HG03097 (cell line): ENCODE measurements around the gene PPP1R9B.

Experiments used
- ATAC-seq: cut with Tn5 transposase; IDR thresholded peaks from one replicate; pipeline ENCODE4 v1.9.1; 2021; ENCODE audit not compliant: unreplicated experiment, low FRiP score

Gene PPP1R9B

DNA sequence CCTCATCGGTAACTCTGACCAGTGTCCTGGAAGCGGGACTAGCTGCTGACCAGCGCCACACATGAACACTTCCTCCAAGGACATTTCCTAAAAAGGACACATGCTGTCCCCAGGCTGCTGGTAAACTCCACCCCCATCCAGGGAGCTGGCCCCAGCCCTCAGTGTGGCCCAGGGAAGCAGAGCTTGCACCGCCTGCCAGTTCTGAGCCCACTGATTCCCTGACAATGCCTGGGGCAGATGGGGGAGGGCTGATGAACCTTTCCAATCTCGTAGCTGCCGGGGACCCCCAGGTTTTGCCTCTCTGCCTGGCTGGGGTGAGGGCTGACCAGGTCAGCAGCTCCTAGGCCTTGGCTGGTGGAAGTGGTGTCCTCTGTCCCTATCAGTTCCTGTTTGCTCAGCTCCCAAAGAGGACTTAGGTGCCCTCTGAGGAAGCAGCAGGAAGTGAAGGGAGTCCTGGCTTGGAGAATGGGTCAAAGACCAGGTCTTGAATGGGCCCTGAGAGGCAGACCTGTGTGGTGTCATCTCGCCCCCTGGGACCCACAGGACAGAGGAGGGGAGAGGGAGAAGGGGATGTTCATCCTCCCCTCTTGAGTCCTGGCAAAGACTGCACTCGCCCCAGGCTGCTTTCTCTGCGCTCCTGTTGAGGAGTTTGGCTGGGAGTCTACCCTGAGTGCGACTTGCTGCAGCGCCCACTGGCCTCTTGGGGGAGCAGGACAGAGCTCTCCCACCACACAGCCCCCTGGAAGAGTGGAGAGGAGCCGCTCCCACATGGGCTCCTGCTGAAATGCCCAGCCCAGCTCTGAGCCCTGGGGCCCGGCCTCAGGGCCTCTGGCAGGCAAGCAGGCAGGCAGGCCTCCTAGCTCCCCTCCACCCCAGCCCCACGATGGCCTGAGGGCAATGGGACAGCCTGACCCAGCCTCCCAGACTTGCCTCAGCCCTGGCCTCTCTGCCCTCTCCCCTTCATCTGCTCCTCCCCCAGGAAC, 38.5 kb downstream of the PPP1R9B start:
- ATAC-seq = no peak

DNA sequence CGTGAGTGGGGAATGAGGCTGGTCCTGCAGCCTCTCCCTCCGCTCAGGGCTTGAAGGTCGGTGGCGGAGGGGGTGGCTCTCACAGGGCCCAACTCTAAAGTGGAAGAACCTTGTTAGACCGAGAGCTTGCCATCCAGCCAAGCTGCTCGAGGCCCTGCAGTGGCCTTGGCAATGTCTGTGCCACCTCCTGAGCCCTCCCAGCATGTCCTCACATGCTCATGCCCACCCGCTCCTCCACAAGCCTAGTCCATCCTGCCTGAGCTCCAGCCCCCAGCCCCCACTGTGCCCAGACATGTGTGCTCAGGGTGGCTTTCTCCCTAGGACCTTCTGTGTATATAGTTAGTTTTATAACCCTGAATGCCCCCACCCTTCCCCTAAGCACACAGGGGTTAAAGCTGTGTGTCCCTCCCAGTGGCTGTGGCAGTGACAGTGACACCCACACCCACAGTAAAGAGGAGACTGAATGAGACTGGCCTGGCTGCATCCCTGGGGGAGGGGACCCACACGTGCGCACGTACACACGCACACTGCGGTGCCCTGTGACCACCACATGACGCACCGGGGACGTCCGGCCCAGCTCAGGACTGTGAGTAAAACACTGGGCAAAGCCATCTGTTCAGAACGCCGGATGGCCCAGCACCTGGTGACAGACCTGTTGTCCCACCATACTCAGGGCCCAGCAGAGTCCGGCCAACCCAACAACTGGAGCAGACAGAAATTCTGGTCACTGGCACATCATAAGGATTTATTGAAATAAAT, 39.7 kb downstream of the PPP1R9B start:
- no peak for ATAC-seq

DNA sequence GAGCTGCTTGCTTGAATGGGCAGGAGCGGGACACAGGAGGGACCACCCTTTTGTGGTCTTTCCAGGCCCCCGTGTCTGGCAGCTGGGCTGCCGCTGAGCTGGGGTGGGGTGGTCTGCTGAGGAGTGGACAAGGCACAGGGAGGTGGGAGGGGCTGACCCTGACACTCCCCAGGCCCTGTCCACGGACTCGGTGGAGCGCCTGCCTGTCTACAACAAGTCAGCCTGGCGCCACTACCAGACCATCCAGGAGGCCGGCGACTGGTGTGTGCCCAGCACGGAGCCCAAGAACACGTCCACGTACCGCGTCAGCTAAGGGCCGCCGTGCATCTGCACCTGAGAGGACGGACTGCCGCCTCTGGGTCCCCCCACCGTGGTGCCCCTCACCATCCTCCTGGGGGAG, 40.7 kb downstream of the PPP1R9B start:
- no peak for ATAC-seq

DNA sequence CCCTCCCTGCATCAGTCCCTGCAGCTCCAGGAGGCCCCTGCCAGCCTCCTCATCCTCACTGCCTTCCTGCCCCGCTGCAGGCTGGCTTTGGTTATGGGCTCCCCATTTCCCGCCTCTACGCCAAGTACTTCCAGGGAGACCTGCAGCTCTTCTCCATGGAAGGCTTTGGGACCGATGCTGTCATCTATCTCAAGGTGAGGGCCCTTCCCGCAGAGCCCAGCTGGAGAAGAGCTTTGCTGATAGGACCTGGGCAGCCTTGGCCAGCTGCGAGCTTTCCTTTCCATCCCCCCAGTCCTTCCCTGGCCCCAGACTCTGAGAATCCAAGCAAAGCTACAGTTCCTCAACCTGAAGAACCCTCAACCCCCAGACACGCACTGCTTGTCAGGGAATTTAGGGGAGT, 41.3 kb downstream of the PPP1R9B start:
- ATAC-seq = no peak

DNA sequence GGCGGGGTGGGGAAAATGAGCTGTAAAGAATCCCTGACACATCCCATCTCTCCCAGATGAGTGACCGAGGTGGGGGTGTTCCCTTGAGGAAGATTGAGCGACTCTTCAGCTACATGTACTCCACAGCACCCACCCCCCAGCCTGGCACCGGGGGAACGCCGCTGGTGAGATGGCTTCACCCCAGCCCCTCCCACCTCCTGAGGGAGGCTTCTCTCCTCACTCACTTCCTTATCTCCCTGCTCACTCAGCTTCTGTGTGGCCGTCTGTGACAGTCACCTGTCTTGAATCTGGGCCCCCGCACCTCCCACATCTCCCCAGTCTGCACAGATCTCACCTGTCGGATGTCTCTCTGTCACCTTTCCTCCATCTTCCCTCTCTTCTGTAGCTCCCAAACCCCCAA, 41.9 kb downstream of the PPP1R9B start:
- ATAC-seq = no peak

DNA sequence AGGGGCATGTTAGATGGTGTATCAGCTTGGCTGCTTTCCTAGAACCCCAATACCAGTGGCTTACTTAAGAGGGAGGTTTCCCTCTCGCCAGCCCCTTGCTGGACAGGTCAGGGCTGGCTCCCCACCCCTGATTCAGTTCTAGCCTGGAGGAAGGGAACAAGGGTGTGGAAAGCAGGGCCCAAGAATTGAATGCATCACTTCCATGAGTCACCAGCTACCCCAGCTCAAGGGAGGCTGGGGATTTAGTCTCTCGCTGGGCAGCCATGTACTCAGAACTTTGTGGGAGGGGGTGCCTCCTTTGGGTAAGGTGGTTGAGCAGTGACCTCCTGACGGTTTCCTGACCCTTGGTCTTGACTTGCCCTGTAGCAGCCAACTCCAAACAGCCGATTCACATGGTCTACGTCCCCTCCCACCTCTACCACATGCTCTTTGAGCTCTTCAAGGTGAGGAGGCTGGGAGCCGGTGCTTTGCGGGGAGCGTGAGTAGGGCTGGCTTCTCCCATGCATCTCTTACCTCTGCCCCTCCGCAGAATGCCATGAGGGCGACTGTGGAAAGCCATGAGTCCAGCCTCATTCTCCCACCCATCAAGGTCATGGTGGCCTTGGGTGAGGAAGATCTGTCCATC, 42.6 kb downstream of the PPP1R9B start:
- ATAC-seq = no peak

DNA sequence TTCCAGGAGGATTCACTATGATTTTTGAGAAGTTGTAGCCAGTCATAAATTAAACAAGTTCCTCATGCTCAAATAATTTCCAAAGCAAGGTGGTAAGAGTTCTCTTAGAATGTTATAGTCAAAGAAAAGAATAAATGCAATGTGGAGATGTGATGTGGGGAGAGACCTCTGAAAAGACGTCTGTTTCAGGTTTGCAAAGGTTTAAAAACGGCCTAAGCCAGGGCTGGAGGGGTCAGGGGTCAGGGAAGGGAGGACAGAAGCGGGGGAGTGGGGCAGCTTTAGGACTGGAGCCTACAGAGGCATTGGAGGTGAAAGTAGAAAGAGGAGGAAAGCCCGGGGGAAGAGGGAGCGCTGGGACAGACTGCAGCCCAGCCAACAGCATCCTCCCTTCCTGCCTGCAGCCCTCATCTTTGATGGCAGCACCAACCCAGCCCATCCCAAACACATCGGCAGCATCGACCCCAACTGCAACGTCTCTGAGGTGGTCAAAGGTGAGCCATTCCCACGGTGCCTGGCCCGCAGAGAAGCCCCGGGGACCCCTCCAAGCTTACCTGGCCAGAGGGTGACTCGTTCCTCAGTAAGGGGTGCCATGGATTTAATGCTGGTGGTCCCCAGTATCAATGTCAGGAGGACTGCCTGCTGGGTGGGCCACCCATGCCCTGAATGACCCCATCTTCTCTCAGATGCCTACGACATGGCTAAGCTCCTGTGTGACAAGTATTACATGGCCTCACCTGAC, 43.9 kb downstream of the PPP1R9B start:
- ATAC-seq = no peak

DNA sequence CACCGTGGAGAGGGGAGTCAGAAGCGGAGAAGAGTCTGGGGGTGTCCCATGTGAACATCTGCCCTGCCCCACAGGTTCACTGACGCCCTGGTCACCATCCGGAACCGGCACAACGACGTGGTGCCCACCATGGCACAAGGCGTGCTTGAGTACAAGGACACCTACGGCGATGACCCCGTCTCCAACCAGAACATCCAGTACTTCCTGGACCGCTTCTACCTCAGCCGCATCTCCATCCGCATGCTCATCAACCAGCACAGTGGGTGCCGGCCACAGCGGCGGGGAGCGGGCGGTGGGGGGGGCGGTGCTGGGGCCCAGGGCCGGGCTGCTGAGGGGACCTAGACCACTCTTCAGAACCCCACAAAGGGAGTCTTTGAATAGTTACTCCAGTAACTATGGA, 44.7 kb downstream of the PPP1R9B start:
- no peak for ATAC-seq

DNA sequence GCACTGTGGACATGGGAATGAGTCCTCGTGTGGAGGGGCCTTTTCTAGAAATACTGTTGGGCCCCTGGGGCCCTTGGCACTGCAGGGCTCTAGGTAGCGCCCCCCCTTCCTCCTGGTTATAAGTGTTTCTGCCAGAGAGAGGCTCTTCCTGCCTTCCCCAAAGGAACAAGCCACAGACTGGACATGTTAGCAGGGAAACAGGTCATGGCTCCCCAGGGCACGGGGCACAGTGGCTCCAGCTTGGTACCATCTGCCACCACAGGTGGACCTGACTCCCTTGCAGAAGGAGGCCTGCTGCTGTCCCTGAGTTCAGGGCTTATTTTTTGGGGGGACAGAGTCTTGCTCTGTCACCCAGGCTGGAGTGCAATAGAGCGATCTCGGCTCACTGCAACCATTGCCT, 46.5 kb downstream of the PPP1R9B start:
- ATAC-seq = no peak

DNA sequence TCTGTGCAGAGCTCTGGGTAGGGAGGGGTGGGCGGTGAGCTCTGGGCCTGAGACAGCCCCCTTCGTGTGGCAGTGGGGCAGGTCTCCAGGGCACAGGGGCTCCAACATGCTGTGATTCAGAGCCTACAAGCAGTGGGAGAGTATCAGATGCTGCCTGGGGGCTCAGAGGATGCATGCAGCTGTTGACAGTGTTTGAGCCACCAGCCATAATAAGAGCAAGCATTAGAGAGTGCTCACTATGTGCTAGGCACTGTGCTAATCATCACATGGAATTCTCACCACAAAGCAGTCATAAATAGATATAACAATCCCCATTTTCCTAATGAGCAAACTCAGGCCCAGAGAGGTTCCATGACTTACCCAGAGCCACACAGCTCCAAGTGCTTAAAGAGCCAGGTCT, 47.2 kb downstream of the PPP1R9B start:
- ATAC-seq = no peak

DNA sequence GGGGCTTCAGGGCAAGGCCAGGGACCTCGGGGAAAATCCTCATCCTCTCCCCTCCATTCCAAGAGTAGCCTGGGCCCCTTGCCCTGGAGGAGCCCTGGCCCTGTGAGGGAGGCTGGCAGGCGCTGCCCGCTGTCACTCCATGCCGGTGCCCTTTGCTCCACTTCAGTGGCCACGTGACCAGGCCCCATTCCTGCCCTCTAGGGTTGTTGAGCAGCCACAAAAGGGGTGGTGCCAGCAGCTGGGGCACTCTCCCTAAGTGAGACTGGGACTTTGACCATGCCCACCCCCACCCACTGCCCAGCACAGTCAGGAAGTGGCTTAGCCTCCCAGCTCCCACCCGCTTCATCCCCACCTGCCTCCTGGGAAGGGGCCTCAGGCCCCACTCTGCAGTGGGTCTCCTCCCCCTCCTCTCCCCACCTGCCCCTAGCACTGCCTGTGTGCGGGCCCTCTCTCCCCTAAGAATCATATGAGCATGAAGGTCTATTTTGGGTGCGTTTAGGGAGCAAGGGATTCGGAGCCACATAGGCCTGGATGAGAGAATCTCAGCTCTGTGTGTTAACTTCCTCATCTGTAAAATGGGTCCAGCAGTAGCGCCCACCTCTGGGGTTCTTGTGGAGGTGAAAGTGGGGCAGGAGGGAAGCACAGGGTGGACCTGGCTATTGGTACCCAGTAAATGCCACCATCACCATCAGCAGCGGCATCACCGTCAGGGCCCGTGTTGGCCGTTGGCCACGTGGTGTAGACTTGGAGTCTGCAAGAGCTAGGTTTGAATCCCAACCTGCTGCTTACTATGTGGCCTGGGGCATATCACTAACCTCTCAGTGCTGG, 48.1 kb downstream of the PPP1R9B start:
- no peak for ATAC-seq

DNA sequence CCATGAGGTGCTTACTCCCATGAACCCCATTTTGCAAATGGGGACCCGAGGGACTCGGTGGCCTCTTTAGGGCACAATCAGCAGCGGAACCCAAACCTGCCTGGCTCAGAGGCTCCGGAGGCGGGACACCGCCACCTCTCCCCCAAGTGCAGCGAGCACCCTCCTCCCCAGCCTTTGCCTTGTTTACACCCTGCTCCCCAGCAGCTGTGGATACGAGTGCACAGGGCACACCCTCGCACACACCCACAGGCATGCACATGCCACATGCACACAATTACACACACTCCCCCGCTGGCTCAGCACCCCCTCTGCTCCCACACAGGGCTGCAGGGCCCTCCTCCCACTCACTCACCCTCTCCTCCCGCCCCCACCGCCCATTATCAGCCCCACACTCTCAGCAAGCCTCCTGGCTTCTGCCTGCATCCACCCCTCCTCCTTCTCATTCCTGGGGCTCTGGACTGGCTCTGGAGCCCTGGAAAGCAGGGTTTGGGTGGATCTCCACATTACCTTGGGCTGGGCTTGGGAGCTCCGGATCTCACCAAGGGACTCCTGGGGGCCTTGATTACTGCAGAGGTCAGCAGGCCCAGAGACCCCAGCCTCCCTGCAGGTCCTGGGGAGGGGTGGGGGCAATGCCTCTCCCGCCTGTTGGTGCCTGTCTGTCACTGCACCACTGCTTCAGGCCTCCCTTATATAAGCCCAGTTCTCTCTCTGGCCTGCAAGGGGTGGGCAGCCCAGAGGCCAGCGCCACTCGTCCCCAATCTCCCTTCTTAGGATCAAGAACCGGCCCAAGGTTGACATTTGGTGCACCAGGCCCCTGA, 48.9 kb downstream of the PPP1R9B start:
- no peak for ATAC-seq

DNA sequence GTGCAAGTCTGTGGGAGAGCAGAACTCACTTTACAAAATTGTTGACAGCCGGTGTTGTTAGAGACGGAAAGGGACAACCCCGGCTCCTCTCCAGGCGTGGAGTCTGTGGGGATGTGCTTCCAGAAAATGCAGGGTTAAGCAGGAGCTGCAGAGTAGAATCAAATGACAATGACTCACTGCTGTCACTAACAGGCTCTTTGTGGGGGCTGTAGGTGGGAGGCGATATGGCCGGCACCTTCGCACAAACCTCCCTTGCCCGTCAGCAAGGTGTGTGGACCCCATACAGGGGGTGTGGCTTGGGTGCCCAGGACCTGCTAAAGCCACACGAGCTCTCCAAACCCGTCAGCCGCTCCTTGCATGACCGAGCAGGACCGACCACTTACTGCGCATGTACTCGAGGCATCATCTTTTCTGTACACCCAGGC, 49.5 kb downstream of the PPP1R9B start:
- ATAC-seq = no peak

DNA sequence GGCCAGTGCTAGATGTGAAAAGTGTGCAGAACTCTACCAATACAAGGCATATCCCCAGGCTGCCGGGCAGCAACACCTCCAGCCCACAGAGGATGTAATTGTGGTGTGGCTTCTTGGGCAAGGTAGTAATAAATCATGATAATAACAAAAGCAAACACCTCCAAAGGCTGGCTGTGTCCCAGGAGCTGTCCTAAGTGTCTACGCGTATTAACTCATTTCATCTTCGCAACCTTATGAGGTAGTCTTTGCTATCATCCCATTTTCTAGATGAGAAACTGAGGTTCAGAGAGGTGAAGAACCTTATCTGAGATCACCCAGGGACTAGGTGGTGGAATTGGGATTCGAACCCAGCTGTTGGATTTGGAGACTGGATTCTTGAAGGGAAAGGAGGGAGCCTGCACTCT, 50.0 kb downstream of the PPP1R9B start:
- ATAC-seq = no peak

DNA sequence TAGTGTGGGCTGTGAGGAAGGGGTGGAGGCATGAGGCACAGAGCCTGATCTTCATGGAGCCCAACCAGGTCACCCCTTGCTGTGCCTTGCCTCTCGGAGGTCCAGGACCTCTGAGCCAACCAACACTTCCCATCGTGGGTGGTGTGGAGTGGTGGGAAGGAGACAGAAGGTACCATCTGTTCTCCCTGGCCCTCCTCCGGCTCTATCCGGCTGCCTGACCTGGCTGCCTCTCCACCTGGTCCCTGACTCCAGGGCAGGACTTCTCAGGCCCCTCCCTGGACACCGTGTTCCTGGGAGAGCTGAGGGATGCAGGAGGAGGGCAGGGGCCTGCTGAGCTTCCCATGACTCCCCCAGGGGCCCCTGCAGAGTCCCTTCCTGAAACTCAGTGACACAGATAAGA, 51.5 kb downstream of the PPP1R9B start:
- no peak for ATAC-seq

DNA sequence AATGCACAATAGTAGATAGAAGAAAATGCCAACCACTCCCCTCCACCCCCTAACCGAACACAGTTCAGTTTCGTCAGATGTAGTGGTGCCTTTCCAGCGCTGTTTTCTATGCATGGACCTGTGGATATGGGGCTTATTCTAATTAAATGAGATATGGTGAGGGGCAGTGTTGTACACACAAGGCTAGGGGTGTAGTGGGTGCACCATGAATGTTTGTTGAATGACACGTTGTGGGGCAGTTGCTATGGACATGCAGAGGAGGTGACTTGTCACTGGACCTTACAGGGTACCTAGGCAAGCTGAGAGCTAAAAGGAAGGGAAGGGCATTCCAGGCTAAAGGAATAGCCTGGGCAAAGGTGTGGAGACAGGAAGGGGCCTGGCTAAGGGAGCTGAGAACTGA, 51.9 kb downstream of the PPP1R9B start:
- ATAC-seq = no peak

DNA sequence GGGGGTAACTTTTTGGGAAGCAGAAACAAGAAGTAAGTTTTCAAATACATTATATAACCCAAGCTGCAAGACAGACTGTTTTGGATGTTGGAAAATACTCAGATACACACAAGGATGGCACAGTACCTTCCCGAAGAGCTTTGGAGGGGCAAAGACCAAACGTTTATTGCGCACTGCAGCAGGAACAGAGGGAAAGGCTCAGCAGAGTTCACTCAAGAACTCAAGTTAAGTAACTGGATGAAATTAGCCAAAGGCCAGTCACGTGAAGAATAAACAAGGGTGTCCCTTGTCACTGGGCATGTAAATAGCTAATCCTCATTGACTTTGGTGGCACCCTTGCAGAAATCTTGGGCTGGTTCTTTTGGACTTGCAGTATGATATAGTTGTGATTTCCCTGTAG, 52.6 kb downstream of the PPP1R9B start:
- ATAC-seq = no peak

DNA sequence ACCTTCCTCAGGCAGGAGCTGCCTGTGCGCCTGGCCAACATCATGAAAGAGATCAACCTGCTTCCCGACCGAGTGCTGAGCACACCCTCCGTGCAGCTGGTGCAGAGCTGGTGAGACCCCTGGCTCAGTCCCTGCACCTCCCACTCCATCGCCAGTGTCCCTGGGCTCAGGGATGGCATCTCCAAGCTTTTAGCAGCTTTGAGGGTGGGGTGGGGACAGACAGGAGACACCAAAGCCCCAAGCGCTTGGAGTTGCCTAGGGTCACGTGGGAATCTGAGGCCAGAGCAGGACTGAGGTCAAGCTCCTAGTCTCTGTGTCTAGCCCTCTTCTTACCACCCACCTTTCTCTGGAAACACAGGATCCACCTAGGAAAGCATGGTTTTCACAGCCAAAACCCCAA, 53.0 kb downstream of the PPP1R9B start:
- no peak for ATAC-seq

DNA sequence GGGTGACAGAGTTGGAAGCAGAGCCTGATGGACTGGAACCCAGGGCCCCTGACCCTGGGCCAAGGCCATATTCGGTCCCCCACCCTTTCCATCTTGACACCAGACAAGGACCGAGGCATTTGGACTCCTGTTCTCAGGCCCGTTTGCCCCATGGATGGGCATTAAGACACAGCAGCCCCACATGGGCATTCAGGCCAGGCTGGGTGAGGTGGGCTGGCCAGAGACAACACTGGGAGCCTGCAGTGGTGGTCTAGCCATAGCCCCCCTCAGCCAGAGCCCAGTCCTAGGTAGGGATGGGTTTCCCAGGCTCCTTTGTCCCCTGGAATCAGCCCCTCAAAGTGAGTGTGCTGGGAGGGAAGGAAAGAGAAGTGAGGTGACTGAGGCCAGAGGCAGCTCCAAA, 53.7 kb downstream of the PPP1R9B start:
- no peak for ATAC-seq
